Heart left ventricle (tissue), 13 donors: Measurements from ENCODE around the gene MINK1.

ENCODE experiments used
- CTCF ChIP-seq, 12 donors: fragments of 200-600 bp; sonication (generic) in 4 of 12; IDR thresholded peaks; one replicate each; pipeline versions ENCODE4 v1.5.0 to v1.8.0; 2018 to 2022; ENCODE audit warnings: antibody characterized with exemption in 12 of 12, mild to moderate bottlenecking in 5 of 12
- POLR2A ChIP-seq, 2 donors: fragments of 450-650 bp; IDR thresholded peaks; one replicate each; pipeline ENCODE4 v1.6.1; 2017; ENCODE audit warnings: antibody characterized with exemption in 2 of 2, mild to moderate bottlenecking in 2 of 2, moderate library complexity in 2 of 2
- donor health status: ischemic (EF 13 %, LVEDD 7.1; RV severe dilation, severe dysfunction).
- donor health status: DM: no; HTN: yes; CAD: no.
- donor health status: DM: no; HTN: no; CAD: no.
- donor health status: ischemic (EF 25% LVEDD 6.9; RV normal size, moderate dysfunction).
- donor health status: ischemic (EF 25% LVEDD 5.7; RV mildly dilated, moderate dysfunction).
- donor health status: ischemic (EF 35%, LVEDD 5.7; RV mildly dilated, moderate dysfunction).
- donor health status: nonischemic (EF 11% LVEDD 7.7; RV severe dilation, severe dysfunction).
- donor health status: DM: yes; HTN: yes; CAD: no.
- donor health status: PGD.
- donor health status: ischemic (EF 29% LVEDD 5.4; RV normal size, mild dysfunction).
- donor health status: nonischemic (EF 23%, LVEDD 6.1; RV moderate dilation, normal function).

GRCh38 chr17:4898927-4899326, 65.8 kb downstream of the MINK1 start:
- TF ChIP-seq CTCF (IDR thresholded peaks at IDR 0.05) = no peak
- no peak for TF ChIP-seq POLR2A (IDR thresholded peaks at IDR 0.05)
